SU-DHL-6 (cell line): ENCODE data around the gene KRT6A.

Source experiments
- CTCF ChIP-seq: fragments of 200-600 bp; sonication (generic); IDR thresholded peaks from one replicate; pipeline ENCODE4 v1.5.1; 2017; ENCODE audit warnings: antibody characterized with exemption, mild to moderate bottlenecking, low read length, moderate library complexity; ENCODE audit not compliant: insufficient read depth, poor library complexity, severe bottlenecking
- EZH2phosphoT487 ChIP-seq: fragments of 200-600 bp; sonication (generic), shearing (Covaris generic); conservative IDR thresholded peaks from 2 replicates; pipeline ENCODE4 v1.6.1; 2018; ENCODE audit warnings: mild to moderate bottlenecking, antibody characterized with exemption, low read length, moderate library complexity, mixed read lengths

GRCh38 chr12:52515927-52516831 is 23.1 kb upstream of the KRT6A start:
- TF ChIP-seq CTCF (no peak), EZH2phosphoT487 (no peak)
